Dedifferentiated amniotic fluid mesenchymal stem cell (primary cell): Measurements from ENCODE around the gene TBX5.

ENCODE experiments used
- DNase-seq: peaks from one replicate; pipeline ENCODE4 v3.0.0-alpha.2; 2016; ENCODE audit errors: extremely low spot score

TBX5 gene

GRCh38 chr12:114430306-114430705 lies 24.4 kb upstream of the TBX5 start:
- DNase-seq, result no peak

- DNase-seq, result no peak
These were observed 19.2 kb upstream of the TBX5 start for GRCh38 chr12:114425031-114425626.

GRCh38 chr12:114420944-114421335 lies 15.0 kb upstream of the TBX5 start:
- DNase-seq, result no peak

GRCh38 chr12:114420182-114420943 lies 14.4 kb upstream of the TBX5 start:
- no peak for DNase-seq

GRCh38 chr12:114416028-114416427 lies 10.1 kb upstream of the TBX5 start:
- no peak for DNase-seq

GRCh38 chr12:114415525-114415868 lies 9.6 kb upstream of the TBX5 start:
- DNase-seq, result no peak

- no peak for DNase-seq
These were observed 9.1 kb upstream of the TBX5 start for GRCh38 chr12:114414866-114415524.

GRCh38 chr12:114414031-114414865 lies 8.3 kb upstream of the TBX5 start:
- DNase-seq, result no peak

GRCh38 chr12:114412825-114413749 lies 7.1 kb upstream of the TBX5 start:
- no peak for DNase-seq

GRCh38 chr12:114412307-114412706 lies 6.4 kb upstream of the TBX5 start:
- DNase-seq, result no peak

GRCh38 chr12:114411071-114411837 lies 5.3 kb upstream of the TBX5 start:
- DNase-seq, result no peak

GRCh38 chr12:114409852-114410600 lies 4.1 kb upstream of the TBX5 start:
- DNase-seq, result no peak

GRCh38 chr12:114408886-114409851 lies 3.2 kb upstream of the TBX5 start:
- DNase-seq, result no peak

GRCh38 chr12:114408471-114408885 lies 2.5 kb upstream of the TBX5 start:
- DNase-seq, result no peak

GRCh38 chr12:114407842-114408411 lies 2.0 kb upstream of the TBX5 start:
- no peak for DNase-seq

- no peak for DNase-seq
These were observed 1.3 kb upstream of the TBX5 start for GRCh38 chr12:114406984-114407841.

GRCh38 chr12:114406316-114406983 lies 506 bp upstream of the TBX5 start:
- no peak for DNase-seq
